ENCODE results near the gene BUD31.
"Not testable (repeated sequence)": the region's sequence is repeated elsewhere in the genome, so short reads cannot be mapped to it uniquely, and the experiment has no call there.

BUD31 gene

GRCh38 chr7:99399597-99399996 is 9.2 kb upstream of the BUD31 start:
- DNase-seq (ENCODE audit: low read depth, low spot score) = no peak

- DNase-seq (ENCODE audit: low read depth, low spot score) = no peak
Measured at GRCh38 chr7:99402854-99403253, 5.9 kb upstream of the BUD31 start.

GRCh38 chr7:99403764-99404163 is 5.0 kb upstream of the BUD31 start:
- DNase-seq (ENCODE audit: low read depth, low spot score) = no peak

- DNase-seq (ENCODE audit: low read depth, low spot score) = no peak
Measured at GRCh38 chr7:99404235-99404976, 4.4 kb upstream of the BUD31 start.

GRCh38 chr7:99404977-99405320 is 3.8 kb upstream of the BUD31 start:
- DNase-seq (ENCODE audit: low read depth, low spot score) = no peak

GRCh38 chr7:99406557-99406956 is 2.2 kb upstream of the BUD31 start:
- DNase-seq (ENCODE audit: low read depth, low spot score) = no peak

- DNase-seq (ENCODE audit: low read depth, low spot score) = no peak
Measured at GRCh38 chr7:99407872-99408378, 844 bp upstream of the BUD31 start.

GRCh38 chr7:99409192-99409572 is 413 bp downstream of the BUD31 start:
- DNase-seq (ENCODE audit: low read depth, low spot score) = no peak

GRCh38 chr7:99409806-99410205 is 1.0 kb downstream of the BUD31 start:
- no peak for DNase-seq (ENCODE audit: low read depth, low spot score)

- DNase-seq (ENCODE audit: low read depth, low spot score) = no peak
Measured at GRCh38 chr7:99410635-99411034, 1.9 kb downstream of the BUD31 start.

- DNase-seq (ENCODE audit: low read depth, low spot score) = not testable (repeated sequence)
Measured at GRCh38 chr7:99415513-99416127, 6.9 kb downstream of the BUD31 start.

GRCh38 chr7:99418260-99418659 is 9.5 kb downstream of the BUD31 start:
- DNase-seq (ENCODE audit: low read depth, low spot score) = no peak

- DNase-seq (ENCODE audit: low read depth, low spot score) = no peak
Measured at GRCh38 chr7:99419323-99420021, 10.7 kb downstream of the BUD31 start.

- DNase-seq (ENCODE audit: low read depth, low spot score) = no peak
Measured at GRCh38 chr7:99420213-99420612, 11.4 kb downstream of the BUD31 start.

GRCh38 chr7:99420986-99421385 is 12.2 kb downstream of the BUD31 start:
- DNase-seq (ENCODE audit: low read depth, low spot score) = no peak

- no peak for DNase-seq (ENCODE audit: low read depth, low spot score)
Measured at GRCh38 chr7:99422186-99422585, 13.4 kb downstream of the BUD31 start.

GRCh38 chr7:99422625-99423024 is 13.9 kb downstream of the BUD31 start:
- no peak for DNase-seq (ENCODE audit: low read depth, low spot score)

- no peak for DNase-seq (ENCODE audit: low read depth, low spot score)
Measured at GRCh38 chr7:99424932-99425730, 16.4 kb downstream of the BUD31 start.

GRCh38 chr7:99428972-99429566 is 20.3 kb downstream of the BUD31 start:
- no peak for DNase-seq (ENCODE audit: low read depth, low spot score)

- no peak for DNase-seq (ENCODE audit: low read depth, low spot score)
Measured at GRCh38 chr7:99429756-99430155, 21.0 kb downstream of the BUD31 start.

GRCh38 chr7:99431756-99432540 is 23.2 kb downstream of the BUD31 start:
- DNase-seq (ENCODE audit: low read depth, low spot score) = not testable (repeated sequence)
